ENCODE results near the gene TAL2. TPM values are rescaled to one million over a fixed set of nuclear protein-coding genes. Genes with fewer than 3 reads are reported as not detected.

TAL2 gene
- total and polyA plus RNA-seq, 10 of the 15 experiments (the other 5 are each of a cell fraction or from before 2014, with no cell fraction given), result 0.16 to 0.51 (median 0.34) TPM; not detected in 1

GRCh38 chr9:105636331-105636730 is 25.9 kb upstream of the TAL2 start (continued):
- TF ChIP-seq BCLAF1 (IDR thresholded peaks at IDR 0.05), result no peak
- TF ChIP-seq ZBTB11 (CRISPR knock-in tag; IDR thresholded peaks at IDR 0.05), result no peak

- Histone ChIP-seq H3K9me3 (replicated peaks; ENCODE audit: control insufficient read depth, insufficient read depth, low read length) (no peaks in the 10 kb centered on the region; the same call in 2 of the 3 replicates), H4K20me1 (ENCODE audit: control insufficient read depth, insufficient read depth) (no peaks in the 10 kb centered on the region), H3K36me3 (ENCODE audit: control insufficient read depth in 2 of 2, insufficient read depth in 2 of 2, low read length in 1 of 2) (0 out of 4 replicates have a peak, but pooled peaks cover 0 to 4% of the 10 kb centered on the region in 2 experiments), H3K27ac (ENCODE audit: control insufficient read depth, insufficient read depth) (no peak overlapping the region), H3K4me1 (ENCODE audit: control insufficient read depth, insufficient read depth, low read length) (peaks cover 4% of the 10 kb centered on the region; the same call in 1 of the 2 replicates), H3K27me3 (replicated peaks in 1 of 2; ENCODE audit: control insufficient read depth in 2 of 2, insufficient read depth in 2 of 2, low read length in 1 of 2) (no peaks in the 10 kb centered on the region), H3K4me2 (ENCODE audit: control insufficient read depth, insufficient read depth) (no peak overlapping the region), H2AFZ (ENCODE audit: control insufficient read depth, low read depth, low read length) (no peak overlapping the region), H3K9ac (ENCODE audit: control insufficient read depth, insufficient read depth, low read length) (no peak overlapping the region), H3K79me2 (ENCODE audit: control insufficient read depth, insufficient read depth, low read length) (no peaks in the 10 kb centered on the region), H3K4me3 (no peak overlapping the region)
- intact Hi-C loops (cut with micrococcal nuclease; ENCODE audit: unreplicated experiment) (no loop called here), in situ Hi-C loops (cut with MboI) (no loop called here)
- ChIA-PET POLR2A (interaction anchor here (0.9 kb wide), 1 partner anchor 80 kb away, joined by 3 read pairs; no protein-coding TSS in a partner anchor), CTCF (interaction anchor here (0.8 to 6.4 kb wide), 24 partner anchors 9 to 244 kb away, joined by 3 to 96 read pairs (median 4); no protein-coding TSS in a partner anchor), RAD21 (ENCODE audit: unreplicated experiment) (interaction anchor here (0.7 to 2.4 kb wide), 5 partner anchors 13 to 80 kb away, joined by 3 to 33 read pairs (median 4); partner anchors contain the start of gene TMEM38B), SMC1A (ENCODE audit: uncharacterized antibody, unreplicated experiment) (interaction anchor here (0.6 to 3.3 kb wide), 13 partner anchors 10 to 386 kb away, joined by 3 to 19 read pairs (median 4); no protein-coding TSS in a partner anchor)
- FAIRE-seq (peak; percentile 72), ATAC-seq (peak; percentile 43; the same call in 2 of the 3 replicates), DNase-seq (ENCODE audit: low read depth, low spot score) (no peak)
- WGBS (ENCODE audit: insufficient coverage, insufficient replicate concordance, low lambda C conversion rate, missing lambda C conversion rate), result 100% methylated on average over 4 of the region's 4 CpGs
- BruUV-seq (replicated peaks), result no TSS peak
- TF ChIP-seq RAD21 (IDR thresholded peaks at IDR 0.05; ENCODE audit: insufficient read depth, low read depth, low read length), result peak; percentile 46; the same call in 1 of the 2 replicates
- no peak for TF ChIP-seq SMARCA5 (IDR thresholded peaks at IDR 0.05)
- TF ChIP-seq IRF4 (IDR thresholded peaks at IDR 0.05; ENCODE audit: low read depth, low read length), result no peak
- no peak for TF ChIP-seq HDAC6 (IDR thresholded peaks at IDR 0.05; ENCODE audit: unreplicated experiment)
- TF ChIP-seq ZBTB33 (IDR thresholded peaks at IDR 0.05), result no peak
- no peak for TF ChIP-seq KDM1A (IDR thresholded peaks at IDR 0.05; ENCODE audit: borderline replicate concordance)
- TF ChIP-seq TCF7 (IDR thresholded peaks at IDR 0.05; ENCODE audit: borderline replicate concordance), result no peak
- no peak for TF ChIP-seq NRF1 (conservative IDR thresholded peaks at IDR 0.05; ENCODE audit: low read depth, low read length)
- no peak for TF ChIP-seq SMAD1 (IDR thresholded peaks at IDR 0.05; ENCODE audit: low read depth, partially characterized antibody)
- no peak for TF ChIP-seq NR2F1 (conservative IDR thresholded peaks at IDR 0.05)
- TF ChIP-seq RUNX3 (IDR thresholded peaks at IDR 0.05; ENCODE audit: low read length), result no peak
- no peak for TF ChIP-seq YY1 (IDR thresholded peaks at IDR 0.05; ENCODE audit: low read depth, low read length)
- TF ChIP-seq SMC3 (IDR thresholded peaks at IDR 0.05; ENCODE audit: borderline replicate concordance, low read length), result peak; percentile 17; the same call in 1 of the 2 replicates
Observed at GRCh38 chr9:105637787-105638395, 24.4 kb upstream of the TAL2 start.
